H1 (cell line): ENCODE data around the gene IL2.

Experiments used
- EP300 ChIP-seq, 2 experiments: IDR thresholded peaks; 1 replicate in 1 of 2; 2 replicates in 1 of 2; pipeline ENCODE4 v1.6.1; 2011 to 2012; ENCODE audit warnings: low read depth in 2 of 2, low read length in 2 of 2, mild to moderate bottlenecking in 2 of 2, borderline replicate concordance in 1 of 2, inconsistent platforms in 1 of 2, moderate library complexity in 1 of 2
- NANOG ChIP-seq: IDR thresholded peaks from 2 replicates; pipeline ENCODE4 v1.6.1; 2011; ENCODE audit warnings: low read length, low read depth, mild to moderate bottlenecking, inconsistent platforms; ENCODE audit not compliant: insufficient read depth, poor library complexity, severe bottlenecking
- NRF1 ChIP-seq: IDR thresholded peaks from 2 replicates; pipeline ENCODE4 v1.6.1; 2011; ENCODE audit warnings: mild to moderate bottlenecking, low read depth, low read length, improper control_type of control experiment
- TCF12 ChIP-seq: IDR thresholded peaks from 2 replicates; pipeline ENCODE4 v1.6.1; 2011; ENCODE audit warnings: low read depth, mild to moderate bottlenecking, low read length

- TF ChIP-seq TCF12 (no peak), NANOG (no peak), NRF1 (no peak), EP300 (IDR thresholded peaks at IDR 0.05; ENCODE audit: borderline replicate concordance in 1 of 2, low read depth in 2 of 2, low read length in 2 of 2) (no peak)
Measured at GRCh38 chr4:122481766-122482405, 25.4 kb upstream of the IL2 start.
